AG08396 (cell line): ENCODE data around the gene DYRK1A.
"Not testable (repeated sequence)": the region's sequence is repeated elsewhere in the genome, so short reads cannot be mapped to it uniquely, and the experiment has no call there.

Experiments
- DNase-seq: peaks from one replicate; pipeline ENCODE4 v3.0.0; 2012; ENCODE audit warnings: low spot score, mixed read lengths

Gene DYRK1A

GRCh38 chr21:37484535-37485474 lies 118.2 kb downstream of the DYRK1A start:
- no peak for DNase-seq

- DNase-seq: no peak
Observed at GRCh38 chr21:37489553-37489952, 123.0 kb downstream of the DYRK1A start.

DNA sequence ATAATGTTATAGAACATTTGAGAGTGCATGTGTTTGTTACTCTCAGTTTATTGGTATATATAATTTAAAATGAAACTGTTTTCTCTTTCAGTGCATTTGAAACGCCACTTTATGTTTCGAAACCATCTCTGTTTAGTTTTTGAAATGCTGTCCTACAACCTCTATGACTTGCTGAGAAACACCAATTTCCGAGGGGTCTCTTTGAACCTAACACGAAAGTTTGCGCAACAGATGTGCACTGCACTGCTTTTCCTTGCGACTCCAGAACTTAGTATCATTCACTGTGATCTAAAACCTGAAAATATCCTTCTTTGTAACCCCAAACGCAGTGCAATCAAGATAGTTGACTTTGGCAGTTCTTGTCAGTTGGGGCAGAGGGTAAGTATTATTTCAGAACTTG lies 123.5 kb downstream of the DYRK1A start:
- DNase-seq: no peak

GRCh38 chr21:37496972-37497371 lies 130.4 kb downstream of the DYRK1A start:
- DNase-seq: no peak

- no peak for DNase-seq
Observed at GRCh38 chr21:37498664-37499063, 132.1 kb downstream of the DYRK1A start.

- no peak for DNase-seq
Observed at GRCh38 chr21:37502947-37503346, 136.4 kb downstream of the DYRK1A start.

DNA sequence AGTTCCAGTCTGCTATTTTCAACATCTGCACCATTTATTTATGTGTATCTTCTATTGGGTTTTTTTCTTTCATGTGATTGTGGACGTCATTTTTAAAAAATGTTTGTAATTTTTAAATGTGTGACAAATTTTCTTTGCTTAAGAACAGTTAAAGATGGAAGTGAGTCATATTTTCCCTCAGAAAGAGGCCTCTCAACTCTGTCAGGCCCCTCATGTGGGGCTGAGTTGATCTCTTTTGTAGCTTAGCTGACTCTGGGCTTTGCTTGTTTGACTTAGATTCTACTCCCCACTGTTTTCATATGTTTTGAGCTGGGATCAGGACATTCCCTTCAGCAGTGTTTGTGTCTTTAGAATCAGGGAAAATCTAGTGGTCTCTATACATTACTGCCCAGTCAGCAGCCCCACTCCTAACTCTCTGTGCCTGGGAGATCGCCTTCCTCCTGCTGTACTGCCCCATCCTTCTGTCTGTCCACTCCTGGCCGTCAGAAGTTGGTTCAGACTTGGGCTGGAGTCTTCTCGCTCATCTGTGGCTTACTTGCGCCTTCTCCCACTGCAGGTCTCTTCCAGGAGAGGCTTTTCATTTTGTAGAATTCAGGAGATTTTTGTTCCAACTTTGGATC lies 137.4 kb downstream of the DYRK1A start:
- DNase-seq: peak; percentile 46

GRCh38 chr21:37505963-37506362 lies 139.4 kb downstream of the DYRK1A start:
- no peak for DNase-seq

DNA sequence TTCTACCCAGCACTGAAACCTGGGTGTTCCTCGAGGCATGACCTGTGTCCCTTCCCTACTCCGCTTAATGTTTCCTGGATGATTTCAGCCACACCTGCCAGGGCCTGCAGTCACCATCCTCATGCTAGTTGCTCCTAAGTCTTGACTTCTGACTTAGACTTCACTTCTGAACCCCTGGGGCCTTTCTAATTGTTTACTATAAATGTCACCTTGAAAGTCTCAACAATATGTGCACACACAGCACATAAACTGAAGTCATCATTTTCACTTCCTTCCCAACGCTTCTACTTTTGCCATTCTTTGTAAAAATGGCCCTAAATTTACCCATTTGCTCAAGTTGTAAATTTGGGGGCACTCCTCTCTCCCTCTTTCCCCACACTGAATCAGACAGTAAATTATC lies 141.1 kb downstream of the DYRK1A start:
- DNase-seq: no peak

GRCh38 chr21:37508341-37508740 lies 141.8 kb downstream of the DYRK1A start:
- no peak for DNase-seq

GRCh38 chr21:37509802-37510393 lies 143.3 kb downstream of the DYRK1A start:
- DNase-seq: no peak

GRCh38 chr21:37511848-37512247 lies 145.3 kb downstream of the DYRK1A start:
- no peak for DNase-seq

GRCh38 chr21:37513383-37513782 lies 146.8 kb downstream of the DYRK1A start:
- no peak for DNase-seq

- DNase-seq: no peak
Observed at GRCh38 chr21:37514038-37514667, 147.6 kb downstream of the DYRK1A start.

DNA sequence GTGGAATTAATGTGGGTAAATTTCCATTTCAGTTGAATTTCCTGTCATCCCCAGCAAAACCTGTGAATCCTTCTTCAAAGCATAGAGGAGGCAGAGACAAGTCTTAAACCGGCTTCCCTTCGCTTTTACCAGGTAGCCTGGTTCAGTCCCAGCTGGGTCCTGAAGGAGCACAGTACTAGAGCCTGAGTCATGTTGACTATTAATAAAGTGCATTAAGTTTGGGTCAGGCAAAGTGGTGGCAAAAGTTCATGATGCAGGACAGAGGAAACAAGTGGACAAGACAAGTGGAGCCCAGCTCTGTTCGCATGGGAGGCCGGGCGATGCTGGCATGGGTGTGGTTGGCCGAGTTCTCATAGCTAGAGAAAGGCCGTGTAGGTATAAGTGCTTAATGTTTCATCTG lies 150.4 kb downstream of the DYRK1A start:
- no peak for DNase-seq

DNA sequence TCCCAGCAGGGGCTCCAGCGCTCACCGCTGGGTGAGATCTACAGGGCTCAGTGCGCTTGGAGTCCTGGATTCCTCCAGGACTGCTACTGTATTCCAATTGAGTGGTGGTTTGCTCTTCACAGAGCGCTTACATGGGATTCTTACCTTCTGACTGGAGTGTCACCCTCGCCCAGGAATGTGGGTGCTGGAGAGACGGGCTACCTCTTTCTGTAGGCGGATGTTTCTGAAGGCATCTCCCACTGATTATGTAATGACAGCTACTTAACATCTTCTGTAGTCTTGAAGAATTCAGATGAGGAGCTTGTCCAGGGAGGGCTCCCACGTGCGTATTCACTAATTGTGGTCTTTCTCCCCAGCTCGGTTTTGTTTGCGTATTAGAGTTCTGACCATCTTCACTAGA lies 154.2 kb downstream of the DYRK1A start:
- DNase-seq: no peak

GRCh38 chr21:37521658-37522057 lies 155.1 kb downstream of the DYRK1A start:
- DNase-seq: no peak

GRCh38 chr21:37522641-37523295 lies 156.2 kb downstream of the DYRK1A start:
- no peak for DNase-seq

DNA sequence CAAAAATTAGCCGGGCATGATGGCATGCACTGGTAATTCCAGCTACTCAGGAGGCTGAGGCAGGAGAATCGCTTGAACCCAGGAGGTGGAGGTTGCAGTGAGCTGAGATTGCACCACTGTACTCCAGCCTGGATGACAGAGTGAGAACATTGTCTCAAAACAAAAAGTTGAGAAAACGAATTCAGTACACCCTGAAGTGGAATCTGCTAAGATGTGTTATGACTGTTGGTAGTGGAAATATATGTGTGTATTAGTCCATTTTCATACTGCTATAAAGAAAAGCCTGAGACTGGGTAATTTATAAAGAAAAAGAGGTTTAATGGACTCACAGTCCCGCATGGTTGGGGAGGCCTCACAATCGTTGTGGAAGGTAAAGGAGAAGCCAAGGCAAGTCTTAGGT lies 158.4 kb downstream of the DYRK1A start:
- DNase-seq: not testable (repeated sequence)

DNA sequence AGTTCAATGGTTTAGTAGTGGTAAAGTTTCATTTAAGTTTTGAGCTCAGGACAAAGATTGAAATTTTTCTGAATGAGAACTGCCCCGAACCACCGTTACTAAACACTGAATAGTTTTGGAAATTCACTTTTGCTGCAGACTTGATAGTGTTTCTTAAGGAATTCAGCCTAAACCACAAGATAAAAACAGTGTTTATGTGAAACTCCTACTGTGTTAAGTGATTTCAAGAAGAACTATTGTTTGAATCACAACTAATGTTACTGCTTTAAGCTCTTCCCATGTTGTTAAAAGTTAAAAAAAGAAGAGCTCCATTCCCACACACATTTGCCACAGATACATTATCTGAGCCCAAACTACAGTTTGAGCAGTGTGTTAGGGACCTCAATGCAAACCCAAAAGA lies 159.2 kb downstream of the DYRK1A start:
- no peak for DNase-seq

DNA sequence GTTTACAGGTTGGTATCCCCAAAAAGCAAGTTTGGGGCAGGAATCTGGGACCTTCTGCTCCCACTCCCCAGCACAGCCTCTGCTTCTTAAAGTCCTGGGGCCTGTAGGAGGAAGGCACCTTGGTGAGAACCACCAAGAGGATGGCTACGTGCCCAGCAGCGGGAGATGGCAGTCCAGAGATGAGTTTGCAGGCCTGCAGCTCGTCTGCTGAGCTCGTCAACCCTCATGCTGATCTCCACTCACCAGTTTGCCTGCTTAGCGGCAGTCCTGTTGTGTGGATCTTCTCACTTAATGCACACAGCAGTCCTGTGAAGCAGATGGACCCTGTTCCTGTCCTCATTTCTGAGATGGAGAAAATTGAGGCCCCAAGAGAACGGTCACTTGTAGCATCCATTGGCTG lies 160.5 kb downstream of the DYRK1A start:
- DNase-seq: no peak

DNA sequence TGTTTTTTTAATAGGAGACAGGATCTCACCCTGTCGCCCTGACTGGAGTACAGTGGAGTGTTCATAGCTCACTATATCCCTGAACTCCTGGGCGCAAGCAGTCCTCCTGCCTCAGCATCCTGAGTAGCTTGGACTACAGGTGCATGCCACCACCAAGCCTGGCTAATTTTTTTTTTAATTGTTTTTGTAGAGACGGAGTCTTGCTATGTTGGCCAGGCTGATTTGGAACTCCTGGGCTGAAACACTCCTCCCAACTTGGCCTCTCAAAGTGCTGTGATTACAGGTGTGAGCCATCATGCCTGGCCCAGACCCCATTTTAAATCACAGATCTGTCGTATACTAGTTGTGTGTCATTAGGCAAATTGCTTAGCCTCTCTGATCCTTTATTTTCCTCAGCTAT lies 161.1 kb downstream of the DYRK1A start:
- no peak for DNase-seq
